ENCODE measurements around the gene RTF1. TPM values are rescaled to one million over a fixed set of nuclear protein-coding genes. Genes with fewer than 3 reads are reported as not detected.
"Not testable (repeated sequence)": the region's sequence is repeated elsewhere in the genome, so short reads cannot be mapped to it uniquely, and the experiment has no call there.

Gene RTF1
- total RNA-seq, 2 donors from 2014 or later: 23.6 to 38.2 TPM

DNA sequence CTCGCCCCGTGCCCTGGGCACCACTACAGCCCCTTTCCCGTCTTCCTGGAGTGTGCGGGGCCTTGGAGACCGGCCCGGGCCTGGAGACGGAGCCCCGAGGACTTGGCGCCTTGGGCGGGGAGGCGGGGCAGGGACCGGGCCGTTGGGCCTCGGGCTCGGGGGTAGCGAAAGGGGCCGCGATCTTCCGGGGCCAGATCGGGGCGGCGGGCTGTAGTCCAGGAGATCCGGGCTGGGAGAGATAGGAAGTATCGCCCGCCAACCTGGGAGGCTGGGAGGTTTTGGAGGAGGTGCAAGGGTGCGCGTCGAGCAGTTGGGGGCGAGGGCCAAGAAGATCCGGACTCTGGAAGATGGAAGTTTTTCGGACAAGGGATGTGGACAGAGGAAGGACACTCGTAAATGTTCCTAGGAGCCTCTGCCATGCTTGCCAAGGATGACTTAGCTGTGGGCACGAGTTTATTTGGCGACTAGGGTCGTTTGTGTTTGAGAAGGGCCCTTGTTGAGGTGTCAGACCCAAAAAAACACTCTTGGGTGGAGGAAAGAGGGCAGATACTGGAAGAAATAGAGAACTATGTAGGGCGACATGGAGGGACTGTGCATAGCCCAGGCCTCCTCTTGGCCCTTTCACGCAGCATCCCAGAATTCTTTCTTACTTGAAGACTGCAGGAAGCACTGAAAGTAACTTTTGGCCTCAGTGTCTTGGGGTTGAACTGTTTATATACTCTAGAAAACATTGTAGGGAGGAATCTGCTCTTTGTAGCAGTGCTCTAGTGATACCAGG is 712 bp downstream of the RTF1 start:
- Mint-ChIP-seq H3K27me3 (no peaks in the 10 kb centered on the region), H3K27ac (peak overlapping the region; percentile 94), H3K9me3 (no peaks in the 10 kb centered on the region), H3K4me1 (peaks cover 30% of the 10 kb centered on the region), H3K4me3 (peak overlapping the region; percentile 92), H3K36me3 (ENCODE audit: low read depth) (peaks cover 14% of the 10 kb centered on the region)
- ATAC-seq (replicated peaks): peak; percentile 52

DNA sequence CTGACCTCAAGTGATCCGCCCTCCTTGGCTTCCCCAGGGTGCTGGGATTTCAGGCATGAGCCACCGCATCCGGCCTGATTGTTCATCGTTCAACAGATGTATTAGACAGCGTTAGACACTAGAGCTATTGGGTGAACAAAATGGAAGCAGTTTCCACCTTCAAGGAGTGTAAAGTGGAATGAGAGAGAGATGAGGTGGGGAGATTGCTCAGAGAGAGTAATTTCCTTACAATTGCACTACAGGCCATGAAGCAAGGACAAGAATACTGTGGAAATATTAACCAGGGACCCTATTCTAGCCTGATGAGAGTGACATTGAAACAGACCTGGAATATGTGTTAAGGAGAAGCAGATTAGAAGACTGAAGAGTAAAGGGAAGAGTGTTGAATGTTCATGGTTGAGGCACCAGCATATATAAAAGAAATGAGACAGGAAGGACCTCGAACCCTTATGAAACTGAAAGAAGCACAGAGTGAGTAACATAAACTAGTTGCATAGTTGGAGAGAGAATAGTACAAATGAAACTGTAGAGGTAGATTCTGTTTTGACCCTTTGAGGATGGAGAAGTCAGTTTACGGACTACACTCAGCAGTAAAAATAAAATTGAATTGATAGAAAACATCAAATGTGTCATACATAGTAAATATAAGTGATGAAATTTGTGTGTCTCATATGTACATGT is 7.2 kb downstream of the RTF1 start:
- Mint-ChIP-seq H3K27me3 (no peaks in the 10 kb centered on the region), H3K9me3 (no peaks in the 10 kb centered on the region), H3K4me1 (peaks cover 21% of the 10 kb centered on the region), H3K36me3 (ENCODE audit: low read depth) (peaks cover 6% of the 10 kb centered on the region), H3K27ac (peak overlapping the region; percentile 59), H3K4me3 (peak overlapping the region; percentile 57)
- ATAC-seq (replicated peaks): peak; percentile 94

DNA sequence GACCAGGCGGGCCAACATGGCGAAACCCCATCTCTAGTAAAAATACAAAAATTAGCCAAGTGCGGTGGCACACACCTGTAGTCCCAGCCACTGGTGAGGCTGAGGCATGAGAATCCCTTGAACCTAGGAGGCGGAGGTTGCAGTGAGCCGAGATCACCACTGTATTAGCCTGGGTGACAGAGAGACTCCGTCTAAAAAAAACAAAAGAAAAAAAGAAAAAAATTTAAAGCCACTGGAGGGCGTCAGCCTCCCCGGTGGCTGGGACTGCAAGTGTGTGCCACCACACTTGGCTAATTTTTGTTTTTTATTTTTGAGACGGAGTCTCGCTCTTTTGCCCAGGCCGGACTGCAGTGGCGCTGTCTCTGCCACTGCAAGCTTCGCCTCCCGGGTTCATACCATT is 7.9 kb downstream of the RTF1 start:
- H3K4me3 Mint-ChIP-seq: peak overlapping the region; percentile 57
- ATAC-seq (replicated peaks): no peak
- H3K36me3 Mint-ChIP-seq (ENCODE audit: low read depth): peaks cover 11% of the 10 kb centered on the region
- H3K27me3 Mint-ChIP-seq: no peaks in the 10 kb centered on the region
- H3K27ac Mint-ChIP-seq: peak overlapping the region; percentile 59
- H3K9me3 Mint-ChIP-seq: no peaks in the 10 kb centered on the region
- peaks cover 27% of the 10 kb centered on the region for H3K4me1 Mint-ChIP-seq

DNA sequence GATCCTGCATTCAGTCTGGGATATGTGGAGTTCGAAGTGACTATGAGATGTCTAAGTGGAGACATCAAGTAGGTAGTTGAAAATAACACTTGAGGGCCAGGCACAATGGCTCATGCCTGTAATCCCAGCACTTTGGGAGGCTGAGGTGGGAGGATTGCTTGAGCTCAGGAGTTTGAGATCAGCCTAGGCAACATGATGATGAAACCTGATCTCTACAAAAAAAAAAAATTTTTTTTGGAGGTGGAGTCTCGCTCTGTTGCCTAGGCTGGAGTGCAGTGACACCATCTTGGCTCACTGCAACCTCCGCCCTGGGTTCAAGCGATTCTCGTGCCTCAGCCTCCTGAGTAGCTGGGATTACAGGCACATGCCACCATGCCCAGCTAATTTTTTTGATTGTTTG is 9.0 kb downstream of the RTF1 start:
- not testable (repeated sequence) for H3K27ac Mint-ChIP-seq; H3K4me3 Mint-ChIP-seq; ATAC-seq (replicated peaks); H3K27me3 Mint-ChIP-seq; H3K9me3 Mint-ChIP-seq
- peaks cover 21% of the 10 kb centered on the region for H3K4me1 Mint-ChIP-seq
- peaks cover 11% of the 10 kb centered on the region for H3K36me3 Mint-ChIP-seq (ENCODE audit: low read depth)

DNA sequence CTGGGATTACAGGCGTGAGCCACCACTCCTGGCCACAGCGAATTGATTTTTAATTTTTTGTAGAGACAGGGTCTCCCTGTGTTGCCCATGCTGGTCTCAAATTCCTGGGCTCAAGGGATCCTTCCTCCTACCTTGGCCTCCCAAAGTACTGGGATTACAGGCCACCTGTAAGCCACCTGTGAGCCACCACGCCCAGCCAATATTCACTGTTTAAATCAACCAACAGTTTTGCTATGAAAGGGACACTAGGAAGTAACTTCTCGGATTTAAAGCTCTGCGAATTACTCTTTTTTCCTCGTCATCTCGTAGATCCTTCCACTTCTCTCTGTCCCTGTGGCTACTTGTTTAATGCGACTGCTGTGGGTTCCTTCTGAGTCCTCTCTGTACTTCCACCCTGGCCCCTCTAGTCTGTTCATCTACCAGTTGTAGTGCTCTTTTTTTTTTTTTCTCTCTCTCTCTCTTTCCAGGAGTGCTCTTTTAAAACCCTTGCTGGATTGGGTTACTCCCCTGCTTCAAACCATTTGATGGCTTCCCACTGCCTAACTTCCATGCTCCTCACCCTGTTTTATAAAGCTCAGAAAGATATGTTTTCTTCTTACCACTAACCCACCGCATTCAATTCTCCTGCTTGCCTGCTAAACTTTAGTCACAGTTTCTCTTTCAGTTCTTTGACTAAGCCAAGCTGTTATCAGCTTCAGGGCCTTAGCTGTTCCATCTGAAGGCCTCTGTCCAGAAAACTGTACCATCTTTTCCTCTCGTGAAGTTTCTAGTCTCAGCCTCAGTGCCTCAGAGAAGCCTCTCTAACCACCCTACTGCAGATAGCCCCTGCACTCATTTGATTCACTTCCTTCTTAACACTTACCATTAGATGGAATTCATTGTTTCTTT is 12.4 kb downstream of the RTF1 start:
- H3K9me3 Mint-ChIP-seq: no peaks in the 10 kb centered on the region
- peak overlapping the region; percentile 86 for H3K27ac Mint-ChIP-seq
- ATAC-seq (replicated peaks): peak; percentile 96
- peaks cover 18% of the 10 kb centered on the region for H3K4me1 Mint-ChIP-seq
- no peaks in the 10 kb centered on the region for H3K27me3 Mint-ChIP-seq
- peak overlapping the region; percentile 59 for H3K4me3 Mint-ChIP-seq
- H3K36me3 Mint-ChIP-seq (ENCODE audit: low read depth): peaks cover 11% of the 10 kb centered on the region

DNA sequence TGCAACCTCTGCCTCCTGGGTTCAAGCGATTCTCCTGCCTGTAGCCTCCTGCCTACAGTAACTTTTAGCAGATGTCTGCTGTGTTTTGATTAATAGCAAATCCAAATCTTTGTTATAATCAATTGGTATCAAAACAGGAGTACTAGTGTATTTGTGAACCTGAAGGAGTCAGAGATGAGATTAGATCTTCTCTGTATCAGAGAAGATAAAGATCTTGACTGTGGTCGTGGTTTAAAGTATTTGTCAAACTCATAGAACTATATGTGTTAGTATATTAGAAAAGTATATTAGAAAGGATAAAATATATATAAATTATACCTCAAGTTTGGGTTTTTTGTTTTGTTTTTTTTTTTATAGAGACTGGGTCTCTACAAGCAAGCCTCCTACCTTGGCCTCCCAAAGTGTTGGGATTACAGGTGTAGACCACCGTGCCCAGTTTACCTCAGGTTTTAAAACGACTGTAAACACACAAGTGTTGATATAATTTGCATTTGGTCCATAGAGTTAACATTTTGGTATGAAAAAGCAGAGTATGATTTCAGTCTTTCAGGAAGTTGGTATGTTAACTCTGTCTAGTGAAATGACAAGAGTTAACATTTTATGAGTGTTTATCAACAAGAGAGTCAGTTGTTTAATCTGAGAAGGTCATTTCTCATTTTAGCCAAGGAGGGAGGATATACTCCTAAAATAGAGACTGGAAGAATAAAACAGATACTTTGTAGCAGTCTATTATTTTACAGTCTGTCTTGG is 18.3 kb downstream of the RTF1 start:
- H3K4me3 Mint-ChIP-seq: no peak overlapping the region
- H3K4me1 Mint-ChIP-seq: peaks cover 10% of the 10 kb centered on the region
- no peaks in the 10 kb centered on the region for H3K27me3 Mint-ChIP-seq
- no peak for ATAC-seq (replicated peaks)
- H3K36me3 Mint-ChIP-seq (ENCODE audit: low read depth): peaks cover 29% of the 10 kb centered on the region
- no peaks in the 10 kb centered on the region for H3K9me3 Mint-ChIP-seq
- H3K27ac Mint-ChIP-seq: no peak overlapping the region

DNA sequence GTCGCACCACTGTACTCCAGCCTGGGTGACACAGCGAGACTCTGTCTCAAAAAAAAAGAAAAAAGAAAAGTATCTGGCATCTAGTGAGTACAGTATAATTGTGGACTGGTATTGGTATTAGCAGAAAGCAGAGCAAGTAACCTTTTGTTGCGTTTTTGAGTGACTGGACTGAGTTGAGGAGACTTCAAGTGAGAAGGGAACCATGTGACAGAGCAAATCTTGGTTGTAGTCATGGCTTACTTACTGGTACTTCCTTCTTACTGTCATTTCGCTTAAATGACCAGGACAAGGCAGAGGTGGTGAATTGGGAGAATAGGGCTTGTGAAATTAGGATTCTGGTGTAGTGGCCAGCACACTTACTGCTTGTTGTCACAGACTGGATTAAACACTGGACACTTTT is 20.6 kb downstream of the RTF1 start:
- Mint-ChIP-seq H3K9me3 (no peaks in the 10 kb centered on the region), H3K27me3 (no peaks in the 10 kb centered on the region), H3K36me3 (ENCODE audit: low read depth) (peaks cover 45% of the 10 kb centered on the region), H3K4me1 (peaks cover 10% of the 10 kb centered on the region), H3K4me3 (no peak overlapping the region), H3K27ac (peak overlapping the region; percentile 62)
- ATAC-seq (replicated peaks): no peak

DNA sequence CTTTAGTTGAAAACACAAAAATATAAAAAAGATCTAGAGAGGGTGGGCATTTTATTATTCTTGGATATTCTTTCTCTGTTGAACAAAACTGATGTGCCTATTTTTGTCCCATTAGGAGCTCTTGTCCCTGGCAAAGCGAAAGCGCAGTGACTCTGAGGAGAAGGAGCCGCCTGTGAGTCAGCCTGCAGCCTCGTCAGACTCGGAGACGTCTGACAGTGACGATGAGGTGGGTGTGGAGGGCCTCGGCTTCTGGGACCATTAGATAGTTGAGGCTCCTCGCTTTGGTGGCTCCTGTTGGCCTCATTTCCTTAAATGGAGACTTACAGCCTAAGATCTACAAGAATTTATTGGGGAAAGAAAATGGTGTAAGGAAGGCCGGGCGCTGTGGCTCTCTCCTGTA is 21.3 kb downstream of the RTF1 start:
- peaks cover 12% of the 10 kb centered on the region for H3K4me1 Mint-ChIP-seq
- no peaks in the 10 kb centered on the region for H3K9me3 Mint-ChIP-seq
- ATAC-seq (replicated peaks): no peak
- H3K36me3 Mint-ChIP-seq (ENCODE audit: low read depth): peaks cover 50% of the 10 kb centered on the region
- H3K27me3 Mint-ChIP-seq: no peaks in the 10 kb centered on the region
- no peak overlapping the region for H3K4me3 Mint-ChIP-seq
- peak overlapping the region; percentile 62 for H3K27ac Mint-ChIP-seq

DNA sequence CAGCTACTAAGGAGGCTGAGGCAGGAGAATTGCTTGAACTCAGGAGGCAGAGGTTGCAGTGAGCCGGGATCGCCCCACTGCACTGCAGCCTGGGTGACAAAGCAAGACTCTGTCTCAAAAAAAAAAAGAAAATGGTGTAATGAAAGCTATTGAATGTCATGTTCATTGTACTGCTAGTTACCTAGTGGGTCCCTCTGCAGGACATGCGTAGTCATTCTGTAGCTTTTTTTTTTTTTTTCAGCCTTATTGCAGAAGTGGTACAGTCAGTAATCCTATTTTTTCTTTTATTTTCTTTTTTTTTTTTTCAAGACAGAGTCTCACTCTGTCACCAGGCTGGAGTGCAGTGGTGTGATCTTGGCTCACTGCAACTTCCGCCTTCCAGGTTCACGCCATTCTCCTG is 21.9 kb downstream of the RTF1 start:
- H3K27me3 Mint-ChIP-seq; H3K9me3 Mint-ChIP-seq; H3K27ac Mint-ChIP-seq; H3K4me3 Mint-ChIP-seq; ATAC-seq (replicated peaks): not testable (repeated sequence)
- peaks cover 16% of the 10 kb centered on the region for H3K4me1 Mint-ChIP-seq
- peaks cover 54% of the 10 kb centered on the region for H3K36me3 Mint-ChIP-seq (ENCODE audit: low read depth)

DNA sequence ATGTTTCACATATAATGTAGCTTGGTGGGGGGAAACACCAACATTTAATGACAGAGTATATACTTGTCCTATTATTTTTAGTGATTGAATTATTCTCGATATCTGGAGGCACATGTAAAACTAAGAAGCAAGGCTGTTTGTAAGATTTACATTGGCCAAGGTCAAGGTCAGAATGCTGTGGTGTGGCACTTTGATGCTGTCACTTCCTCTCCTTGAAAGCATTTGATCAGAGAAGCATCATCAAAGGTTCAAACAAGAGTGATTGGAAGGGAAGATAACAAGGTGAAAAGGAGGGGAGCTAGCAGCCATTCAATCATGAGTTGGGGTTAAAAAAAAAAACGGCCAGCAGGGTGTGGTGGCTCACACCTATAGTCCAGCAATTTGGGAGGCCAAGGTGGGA is 26.4 kb downstream of the RTF1 start:
- Mint-ChIP-seq H3K27ac (peak overlapping the region; percentile 84), H3K27me3 (no peaks in the 10 kb centered on the region), H3K4me3 (no peak overlapping the region)

DNA sequence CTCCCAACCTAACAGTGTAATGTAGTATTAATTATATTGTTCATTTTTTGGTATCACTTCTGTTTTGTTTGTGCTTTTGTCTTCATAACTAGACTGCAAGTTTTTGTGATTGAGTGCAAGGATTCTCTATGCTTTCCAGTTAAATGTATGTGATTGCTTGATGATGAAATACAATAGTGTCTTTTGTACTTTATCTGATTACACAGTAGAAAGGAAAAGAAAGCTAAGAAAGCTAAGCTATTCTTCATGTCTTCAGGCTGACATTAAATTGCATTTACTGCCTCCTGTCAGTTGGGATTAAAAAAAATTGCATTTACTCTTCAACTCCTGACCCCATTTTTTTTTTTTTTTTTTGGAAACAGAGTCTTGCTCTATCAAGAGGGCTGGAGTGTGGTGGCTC is 28.5 kb downstream of the RTF1 start:
- Mint-ChIP-seq H3K4me1 (peaks cover 6% of the 10 kb centered on the region), H3K9me3 (no peaks in the 10 kb centered on the region), H3K4me3 (no peak overlapping the region), H3K27ac (no peak overlapping the region), H3K36me3 (ENCODE audit: low read depth) (peaks cover 47% of the 10 kb centered on the region), H3K27me3 (no peaks in the 10 kb centered on the region)
- ATAC-seq (replicated peaks): no peak

More for the DNA sequence above, 26.4 kb downstream of the RTF1 start:
- Mint-ChIP-seq H3K4me1 (peaks cover 6% of the 10 kb centered on the region), H3K36me3 (ENCODE audit: low read depth) (peaks cover 69% of the 10 kb centered on the region), H3K9me3 (no peaks in the 10 kb centered on the region)
- no peak for ATAC-seq (replicated peaks)

DNA sequence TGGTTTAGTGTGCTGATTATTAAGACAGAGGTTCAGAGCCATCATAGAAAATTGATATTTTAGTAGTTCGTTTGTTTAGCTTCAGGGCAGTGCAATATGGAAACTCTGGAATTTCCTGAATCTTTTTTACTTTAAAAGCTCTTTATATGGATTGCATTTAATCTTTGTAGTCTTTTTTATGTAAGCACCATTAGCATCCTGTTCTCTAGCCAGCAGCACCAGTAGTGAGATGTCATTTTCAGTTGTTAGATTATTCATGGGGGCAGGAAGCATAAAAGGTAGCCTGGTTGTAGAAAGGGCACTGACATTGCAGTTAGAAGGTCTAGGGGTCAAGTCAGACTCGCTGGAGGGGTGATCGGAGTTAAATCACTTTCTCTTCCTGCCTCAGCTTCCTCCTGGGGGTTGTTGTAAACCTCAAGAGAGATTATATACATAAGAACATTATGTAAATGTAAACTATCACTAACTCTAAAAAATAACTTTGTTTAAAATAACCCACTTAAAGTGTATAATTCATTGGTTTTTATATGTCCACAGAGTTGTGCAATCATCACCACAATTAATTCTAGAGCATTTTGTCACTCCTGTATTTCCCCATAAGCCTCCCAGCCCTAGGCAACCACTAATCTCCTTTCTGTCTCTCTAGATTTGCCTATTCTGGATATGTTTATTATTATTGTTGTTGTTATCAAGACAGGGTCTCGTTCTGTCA is 45.3 kb downstream of the RTF1 start:
- no peak for ATAC-seq (replicated peaks)
- H3K27ac Mint-ChIP-seq: peak overlapping the region; percentile 47
- H3K27me3 Mint-ChIP-seq: no peaks in the 10 kb centered on the region
- no peak overlapping the region for H3K4me3 Mint-ChIP-seq
- H3K4me1 Mint-ChIP-seq: peaks cover 15% of the 10 kb centered on the region
- no peaks in the 10 kb centered on the region for H3K9me3 Mint-ChIP-seq
- H3K36me3 Mint-ChIP-seq (ENCODE audit: low read depth): peaks cover 82% of the 10 kb centered on the region

DNA sequence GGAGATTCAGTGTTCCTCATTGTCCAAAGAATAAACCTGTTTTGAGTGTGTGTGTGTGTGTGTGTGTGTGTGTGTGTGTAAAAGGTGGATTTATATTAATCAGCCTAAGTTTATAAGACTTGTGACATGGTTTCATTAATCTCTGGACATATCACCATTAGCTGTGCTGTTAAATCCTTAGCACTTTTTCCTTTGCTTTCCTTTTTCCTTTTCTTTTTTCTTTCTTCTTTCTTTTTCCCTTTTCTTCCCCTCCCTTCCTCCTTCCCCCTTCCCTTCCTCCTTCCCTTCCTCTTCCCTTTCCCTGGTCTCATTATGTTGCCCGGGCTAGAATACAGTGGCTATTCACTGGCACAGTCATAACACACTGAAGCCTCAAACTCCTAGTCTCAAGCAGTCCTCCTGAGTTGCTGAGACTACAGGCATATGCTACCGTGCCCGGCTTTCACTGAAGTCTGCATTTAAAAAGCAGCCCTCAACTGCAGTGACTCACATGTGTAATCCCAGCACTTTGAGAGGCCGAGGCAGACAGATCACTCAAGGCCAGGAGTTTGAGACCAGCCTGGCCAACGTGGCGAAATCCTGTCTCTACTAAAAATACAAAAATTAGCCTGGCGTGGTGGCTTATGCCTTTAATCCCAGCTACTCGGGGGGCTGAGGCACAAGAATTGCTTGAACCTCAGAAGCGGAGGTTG is 48.1 kb downstream of the RTF1 start:
- Mint-ChIP-seq H3K4me3 (no peak overlapping the region), H3K27me3 (no peaks in the 10 kb centered on the region), H3K36me3 (ENCODE audit: low read depth) (peaks cover 83% of the 10 kb centered on the region), H3K27ac (no peak overlapping the region), H3K4me1 (peaks cover 18% of the 10 kb centered on the region), H3K9me3 (no peaks in the 10 kb centered on the region)
- no peak for ATAC-seq (replicated peaks)

Data from activated T-helper 17 cell treated with anti-CD3 and anti-CD28 coated beads, Interleukin-2, amount 50 U/mL, for 72 hours (primary cell).